GM18507 (cell line): Measurements from ENCODE around the gene DISP2.
A peak's percentile ranks its signal among the peaks of the same experiment; 100 is the strongest.

Experiments
- DNase-seq: peaks from one replicate; pipeline ENCODE4 v3.0.0; 2011; ENCODE audit warnings: low read depth; ENCODE audit not compliant: insufficient read length; ENCODE audit errors: extremely low spot score
- FAIRE-seq: peaks from 2 replicates; lab custom pipeline; 2011; peaks lifted over from hg19 to GRCh38; lab: Jason Lieb, UNC

The DISP2 gene

DNA sequence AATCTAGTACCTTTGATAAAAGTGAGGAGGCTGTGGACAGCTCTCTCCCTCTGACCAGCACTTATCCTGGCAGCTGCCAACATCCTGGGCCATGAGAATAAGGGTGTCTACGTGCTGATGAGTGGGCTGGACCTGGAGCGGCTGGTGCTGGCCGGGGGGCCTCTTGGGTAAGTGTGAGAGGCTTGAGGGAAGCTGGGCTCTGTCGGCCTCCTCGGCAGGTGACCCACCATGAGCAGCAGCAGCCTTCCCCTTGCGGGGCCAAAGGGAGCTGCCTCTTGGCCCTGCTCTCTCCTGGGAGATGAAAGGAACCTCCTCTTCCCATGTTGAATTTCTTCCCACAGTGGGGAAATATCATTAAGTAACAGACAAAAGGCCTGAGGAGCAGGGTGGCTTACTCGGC lies 56.8 kb downstream of the DISP2 start:
- DNase-seq (no peak), FAIRE-seq (no peak)

DNA sequence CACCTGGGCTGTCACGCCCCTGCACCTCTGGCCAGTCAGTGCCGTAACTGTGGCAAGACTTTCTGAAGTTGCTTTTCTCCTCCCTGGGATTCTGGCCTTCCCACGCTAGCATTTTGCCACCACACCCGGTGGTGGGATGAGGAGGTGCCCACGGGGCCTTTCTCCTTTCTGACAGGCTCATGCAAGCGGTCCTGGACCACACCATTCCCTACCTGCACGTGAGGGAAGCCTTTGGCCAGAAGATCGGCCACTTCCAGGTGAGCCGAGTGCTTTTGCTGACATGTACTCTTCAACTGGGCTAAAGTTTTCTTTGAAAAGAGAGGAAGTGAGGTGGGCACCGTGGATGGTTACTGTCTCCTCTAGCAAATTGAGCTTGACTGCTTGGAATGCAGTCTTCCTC lies 57.2 kb downstream of the DISP2 start:
- no peak for DNase-seq
- no peak for FAIRE-seq

DNA sequence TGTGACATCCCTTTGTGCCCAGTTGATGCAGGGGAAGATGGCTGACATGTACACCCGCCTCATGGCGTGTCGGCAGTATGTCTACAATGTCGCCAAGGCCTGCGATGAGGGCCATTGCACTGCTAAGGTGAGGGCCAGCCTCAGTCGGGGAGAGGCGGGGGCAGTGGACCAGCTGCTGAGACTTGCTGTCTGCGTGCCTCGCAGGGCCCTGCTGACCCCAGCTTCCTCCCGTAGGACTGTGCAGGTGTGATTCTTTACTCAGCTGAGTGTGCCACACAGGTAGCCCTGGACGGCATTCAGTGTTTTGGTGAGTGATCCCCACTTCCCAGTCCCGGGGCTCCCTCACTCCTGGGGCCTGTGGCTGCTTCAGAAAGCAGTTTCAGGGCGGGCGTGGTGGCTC lies 58.0 kb downstream of the DISP2 start:
- FAIRE-seq: no peak
- no peak for DNase-seq

DNA sequence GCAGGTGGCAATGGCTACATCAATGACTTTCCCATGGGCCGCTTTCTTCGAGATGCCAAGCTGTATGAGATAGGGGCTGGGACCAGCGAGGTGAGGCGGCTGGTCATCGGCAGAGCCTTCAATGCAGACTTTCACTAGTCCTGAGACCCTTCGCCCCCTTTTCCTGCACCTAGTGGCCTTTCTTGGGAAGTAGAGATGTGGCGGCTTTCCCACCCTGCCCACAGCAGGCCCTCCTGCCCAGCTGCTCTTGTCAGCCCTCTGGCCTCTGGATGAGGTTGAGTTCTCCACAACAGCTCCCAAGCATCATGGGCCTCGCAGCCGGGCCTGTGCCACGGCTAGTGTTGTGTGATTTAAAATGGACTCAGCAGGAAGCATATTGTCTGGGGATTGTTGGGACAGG lies 60.1 kb downstream of the DISP2 start:
- FAIRE-seq (no peak), DNase-seq (no peak)

DNA sequence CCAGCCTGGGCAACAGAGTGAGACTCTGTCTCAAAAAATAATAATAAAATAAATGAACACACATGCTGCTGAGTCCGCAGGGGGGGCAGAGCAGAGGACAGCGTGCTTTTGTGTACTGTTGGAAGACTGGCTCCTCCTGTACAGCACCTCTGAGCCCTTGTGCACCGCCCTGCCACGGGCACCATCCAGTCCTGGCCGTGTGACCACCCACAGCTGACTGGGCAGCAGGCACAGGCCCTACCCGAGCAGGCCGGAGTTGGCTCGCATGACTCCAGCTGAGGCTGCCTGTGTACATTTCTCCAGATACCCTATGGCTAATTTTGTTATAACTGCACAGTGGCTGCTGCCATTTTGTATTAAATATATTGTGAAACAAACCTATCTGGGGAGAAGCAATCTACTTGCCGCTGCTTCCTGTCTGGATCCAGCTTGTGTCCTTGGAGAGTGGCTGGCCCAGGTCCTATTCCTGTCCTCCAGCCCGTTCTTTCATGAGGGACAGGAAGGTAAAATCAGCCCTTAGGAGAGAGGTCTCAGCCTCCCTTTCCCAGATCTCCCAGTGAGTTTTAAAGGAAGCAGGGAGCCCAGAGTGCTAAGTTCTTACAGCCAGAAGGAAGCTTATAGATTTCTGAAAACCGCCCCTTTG lies 62.2 kb downstream of the DISP2 start:
- FAIRE-seq (no peak), DNase-seq (no peak)

DNA sequence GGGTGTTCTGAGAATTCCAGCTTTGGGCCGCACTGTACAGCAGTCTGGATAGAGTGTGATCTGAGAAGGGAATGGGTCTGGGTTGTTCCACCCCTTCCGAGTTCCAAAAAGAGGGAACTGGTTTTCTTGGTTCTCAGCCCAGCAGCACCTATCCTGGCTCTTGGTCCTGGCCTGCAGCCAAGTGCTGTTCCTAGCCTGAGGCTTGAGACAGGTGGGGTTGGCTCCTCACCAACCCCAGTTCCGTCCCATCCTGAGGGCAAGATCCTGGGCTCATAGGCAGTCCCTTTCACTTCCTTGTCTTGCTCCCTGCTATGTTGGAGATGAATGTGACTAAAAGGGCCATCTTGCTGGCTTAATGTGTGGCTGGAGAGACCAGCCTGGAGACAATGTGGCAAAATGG lies 62.8 kb downstream of the DISP2 start:
- no peak for FAIRE-seq
- no peak for DNase-seq

DNA sequence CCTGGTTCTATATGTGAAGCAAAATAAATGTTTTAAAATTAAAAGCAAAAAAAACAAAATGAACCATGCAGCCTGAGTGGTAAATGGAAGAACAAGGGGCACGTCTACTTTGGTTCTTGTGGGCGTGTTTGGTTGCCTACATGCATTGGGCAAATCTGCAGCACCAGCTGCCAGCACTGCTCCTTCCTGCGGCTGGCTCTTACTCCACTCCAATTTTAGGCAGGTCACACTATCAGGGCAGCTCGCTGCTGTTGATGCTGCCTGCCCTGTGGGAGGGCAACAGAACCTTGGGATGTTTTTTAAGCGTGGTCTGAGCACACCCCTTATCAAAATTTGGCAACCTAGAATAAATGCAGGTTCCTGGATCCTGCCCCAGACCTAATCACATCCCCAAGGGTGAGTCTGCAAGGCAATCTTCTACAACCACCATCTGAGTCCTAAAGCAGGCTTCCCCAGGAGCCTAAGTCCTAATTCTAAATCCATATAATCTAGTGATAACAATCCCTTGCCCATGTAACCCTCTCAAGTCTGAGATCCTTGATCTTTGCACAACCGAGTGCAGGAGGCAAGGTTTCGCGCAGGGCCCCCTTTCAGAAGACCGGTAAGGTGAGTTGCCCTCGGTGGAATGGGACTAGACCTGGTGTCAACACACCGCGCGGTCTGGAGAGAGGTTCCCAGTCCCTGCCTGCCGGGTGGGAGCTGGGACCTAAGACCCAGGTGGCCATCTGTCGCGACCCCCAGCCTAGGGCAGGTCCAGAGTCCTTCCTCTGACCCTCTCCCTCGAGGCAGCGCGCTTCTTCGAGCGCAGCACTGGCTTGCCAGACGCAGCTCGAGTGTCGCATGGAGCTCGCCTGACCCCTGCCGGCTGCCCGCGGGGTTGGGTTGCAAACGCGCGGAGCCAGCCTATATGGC lies 63.5 kb downstream of the DISP2 start:
- DNase-seq: peak; percentile 83
- FAIRE-seq: peak; percentile 70

DNA sequence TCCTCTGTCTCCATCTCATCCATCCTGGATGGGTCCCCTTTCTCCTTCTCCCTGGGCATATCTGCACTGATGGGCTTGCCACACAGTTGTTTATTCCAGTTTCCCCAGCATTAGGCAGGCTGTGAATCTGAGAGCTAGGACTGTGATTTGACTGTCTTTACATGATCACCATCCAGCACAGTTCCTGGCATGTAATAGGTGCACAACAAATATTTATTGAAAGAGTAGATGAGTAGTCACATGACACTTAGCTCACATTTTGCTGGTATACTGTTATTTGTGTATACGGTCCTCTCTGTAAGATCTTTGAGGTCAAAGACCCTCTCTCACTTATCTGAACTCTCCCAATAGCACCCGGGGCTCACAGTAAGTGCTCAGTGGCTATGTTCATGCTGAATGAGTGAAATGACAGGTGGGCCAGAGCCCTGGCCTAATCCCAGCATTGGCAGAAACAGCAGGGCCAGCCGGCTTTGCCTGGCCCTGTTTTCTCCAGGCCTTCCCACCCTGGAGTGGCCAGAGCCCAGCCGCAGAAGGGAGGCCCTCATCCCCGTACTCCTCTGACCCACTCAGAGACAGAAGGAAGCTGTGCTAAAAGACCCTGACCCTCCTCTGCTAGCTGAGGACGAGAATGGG lies 66.6 kb downstream of the DISP2 start:
- FAIRE-seq (no peak), DNase-seq (no peak)

DNA sequence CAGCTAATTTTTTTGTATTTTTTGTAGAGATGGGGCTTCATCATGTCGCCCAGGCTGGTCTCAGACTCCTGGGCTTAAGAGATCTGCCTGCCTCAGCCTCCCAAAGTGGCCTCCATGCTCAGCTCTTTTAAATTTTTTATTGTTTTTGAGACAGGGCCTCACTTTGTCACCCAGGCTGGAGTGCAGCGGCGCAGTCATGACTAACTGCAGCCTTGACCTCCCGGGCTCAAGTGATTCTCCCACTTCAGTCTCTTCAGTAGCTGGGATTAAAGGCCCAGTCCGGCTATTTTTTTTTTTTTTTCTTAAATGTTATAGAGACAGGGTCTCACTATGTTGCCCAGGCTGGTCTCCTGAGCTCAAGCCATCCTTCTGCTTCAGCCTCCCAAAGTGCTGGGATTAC lies 67.7 kb downstream of the DISP2 start:
- FAIRE-seq (no peak), DNase-seq (no peak)

DNA sequence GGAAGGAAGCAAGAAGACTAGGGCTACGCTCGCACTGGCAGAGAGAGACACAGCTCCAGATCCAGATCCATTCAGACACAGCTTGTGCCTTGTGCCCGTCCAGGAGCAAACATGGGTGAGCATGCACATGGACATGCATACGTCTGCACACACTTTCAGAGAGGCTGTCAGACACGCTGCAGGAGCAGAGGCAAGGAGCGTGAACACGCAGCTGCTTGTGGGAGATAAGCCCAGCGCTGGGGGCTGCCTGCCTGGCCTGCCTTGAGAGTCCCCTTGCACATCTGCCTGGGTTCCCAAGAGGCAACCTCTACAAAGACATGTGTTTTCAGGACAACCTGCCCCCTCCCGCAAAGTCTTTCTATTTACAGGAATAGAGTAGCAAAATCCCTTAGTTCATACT lies 69.2 kb downstream of the DISP2 start:
- no peak for FAIRE-seq
- no peak for DNase-seq

DNA sequence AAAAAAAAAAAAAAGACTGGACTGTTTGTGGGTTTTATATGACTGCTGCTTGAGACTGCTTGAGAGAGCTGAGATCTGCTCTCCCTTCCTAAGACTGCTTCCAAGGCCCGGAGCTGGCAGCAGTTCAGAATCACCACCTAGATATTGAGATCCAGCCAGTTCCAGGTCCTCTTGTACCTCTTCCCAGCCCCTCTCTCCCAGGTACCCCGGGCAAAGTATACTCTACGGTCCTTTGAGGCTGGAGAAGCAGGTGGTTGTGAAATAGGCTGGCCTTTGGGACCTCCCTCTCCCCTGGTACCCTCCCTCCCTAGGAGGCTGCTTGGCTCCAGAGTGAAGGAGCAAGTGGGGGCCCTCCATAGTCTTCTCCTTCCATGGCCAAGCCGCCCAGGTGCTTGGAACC lies 70.2 kb downstream of the DISP2 start:
- FAIRE-seq: no peak
- DNase-seq: no peak
